SK-N-MC (cell line): Measurements from ENCODE around the gene NLRX1.

Source experiments
- DNase-seq: peaks from one replicate; pipeline ENCODE4 v3.0.0-alpha.2; 2011; ENCODE audit warnings: low read depth, low spot score
- H3K27ac ChIP-seq: fragments of 200-600 bp; sonication (generic); 2 replicates; pipeline ENCODE4 v1.5.1; 2016; ENCODE audit warnings: mixed run types
- H3K36me3 ChIP-seq: fragments of 200-600 bp; sonication (generic); 2 replicates; pipeline ENCODE4 v1.6.1; 2017; ENCODE audit warnings: antibody characterized with exemption, low read length, mixed read lengths; ENCODE audit not compliant: insufficient read depth
- H3K4me3 ChIP-seq: fragments of 200-600 bp; sonication (generic); 2 replicates; pipeline ENCODE4 v1.5.1; 2016
- H3K9ac ChIP-seq: fragments of 200-600 bp; sonication (generic); 2 replicates; pipeline ENCODE4 v1.8.0; 2017; ENCODE audit warnings: mixed run types, mixed read lengths; ENCODE audit not compliant: insufficient read length
- H3K9me3 ChIP-seq: fragments of 200-600 bp; sonication (generic); 2 replicates; pipeline ENCODE4 v1.6.1; 2017; ENCODE audit warnings: low read depth, mild to moderate bottlenecking, antibody characterized with exemption, low read length, moderate library complexity, mixed read lengths
- EZH2 ChIP-seq: fragments of 200-600 bp; sonication (generic); IDR thresholded peaks from one replicate; pipeline ENCODE4 v1.6.1; 2017; ENCODE audit warnings: antibody characterized with exemption
- FOXP2 ChIP-seq: optimal IDR thresholded peaks from 2 replicates; pipeline ENCODE3; 2011; ENCODE audit warnings: mild to moderate bottlenecking, moderate library complexity; ENCODE audit not compliant: insufficient read depth; ENCODE audit errors: extremely low read length, control extremely low read depth
- POLR2AphosphoS5 ChIP-seq: IDR thresholded peaks from 2 replicates; pipeline ENCODE4 v1.6.1; 2012; ENCODE audit warnings: mild to moderate bottlenecking, low read depth, low read length, borderline replicate concordance

The NLRX1 gene, protein sequence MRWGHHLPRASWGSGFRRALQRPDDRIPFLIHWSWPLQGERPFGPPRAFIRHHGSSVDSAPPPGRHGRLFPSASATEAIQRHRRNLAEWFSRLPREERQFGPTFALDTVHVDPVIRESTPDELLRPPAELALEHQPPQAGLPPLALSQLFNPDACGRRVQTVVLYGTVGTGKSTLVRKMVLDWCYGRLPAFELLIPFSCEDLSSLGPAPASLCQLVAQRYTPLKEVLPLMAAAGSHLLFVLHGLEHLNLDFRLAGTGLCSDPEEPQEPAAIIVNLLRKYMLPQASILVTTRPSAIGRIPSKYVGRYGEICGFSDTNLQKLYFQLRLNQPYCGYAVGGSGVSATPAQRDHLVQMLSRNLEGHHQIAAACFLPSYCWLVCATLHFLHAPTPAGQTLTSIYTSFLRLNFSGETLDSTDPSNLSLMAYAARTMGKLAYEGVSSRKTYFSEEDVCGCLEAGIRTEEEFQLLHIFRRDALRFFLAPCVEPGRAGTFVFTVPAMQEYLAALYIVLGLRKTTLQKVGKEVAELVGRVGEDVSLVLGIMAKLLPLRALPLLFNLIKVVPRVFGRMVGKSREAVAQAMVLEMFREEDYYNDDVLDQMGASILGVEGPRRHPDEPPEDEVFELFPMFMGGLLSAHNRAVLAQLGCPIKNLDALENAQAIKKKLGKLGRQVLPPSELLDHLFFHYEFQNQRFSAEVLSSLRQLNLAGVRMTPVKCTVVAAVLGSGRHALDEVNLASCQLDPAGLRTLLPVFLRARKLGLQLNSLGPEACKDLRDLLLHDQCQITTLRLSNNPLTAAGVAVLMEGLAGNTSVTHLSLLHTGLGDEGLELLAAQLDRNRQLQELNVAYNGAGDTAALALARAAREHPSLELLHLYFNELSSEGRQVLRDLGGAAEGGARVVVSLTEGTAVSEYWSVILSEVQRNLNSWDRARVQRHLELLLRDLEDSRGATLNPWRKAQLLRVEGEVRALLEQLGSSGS

GRCh38 chr11:119168471-119169281 lies at the start of gene NLRX1:
TSS of gene NLRX1 (plus strand) at chr11:119168725. CDS start at chr11:119171404, 2,679 bp downstream.
- Histone ChIP-seq H3K27ac (no peak within 1 kb of the TSS), H3K4me3 (no peak within 1 kb of the TSS), H3K9me3 (no peaks in the 10 kb centered on the region), H3K9ac (no peak within 1 kb of the TSS), H3K36me3 (no peaks in the 10 kb centered on the region)
- TF ChIP-seq POLR2AphosphoS5 (no peak), FOXP2 (no peak), EZH2 (no peak)
- no peak for DNase-seq

- no peak for DNase-seq
- Histone ChIP-seq H3K9ac (no peak overlapping the region), H3K36me3 (peaks cover 19% of the 10 kb centered on the region; the same call in 1 of the 2 replicates), H3K4me3 (no peak overlapping the region), H3K27ac (no peak overlapping the region), H3K9me3 (no peaks in the 10 kb centered on the region)
- TF ChIP-seq POLR2AphosphoS5, result no peak
- no peak for TF ChIP-seq EZH2
- TF ChIP-seq FOXP2, result no peak
Measured at GRCh38 chr11:119118946-119119345, 49.6 kb upstream of the NLRX1 start.

DNA sequence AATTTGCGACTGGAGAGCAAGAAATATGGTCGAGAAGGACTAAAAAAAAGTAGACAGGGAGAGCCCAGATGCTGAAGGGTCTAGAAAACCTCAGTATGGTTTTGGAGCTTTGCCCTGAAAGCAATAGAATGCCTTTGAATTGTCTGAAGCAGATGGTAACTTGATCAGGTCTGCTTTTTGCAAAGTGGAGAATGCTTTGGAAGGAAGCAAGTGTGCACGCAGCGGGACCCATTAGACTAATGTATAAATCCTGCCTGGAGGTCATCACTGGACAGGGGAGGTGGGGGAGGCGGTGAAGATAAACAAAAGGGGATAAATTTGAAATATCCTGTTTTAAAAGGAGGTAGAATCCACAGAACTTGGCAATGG lies 47.9 kb upstream of the NLRX1 start:
- DNase-seq, result no peak
- Histone ChIP-seq H3K4me3 (peak overlapping the region; percentile 78), H3K27ac (peak overlapping the region; percentile 66), H3K36me3 (peaks cover 18% of the 10 kb centered on the region; the same call in 1 of the 2 replicates), H3K9me3 (no peaks in the 10 kb centered on the region), H3K9ac (peak overlapping the region; percentile 77)
- TF ChIP-seq EZH2, result no peak
- TF ChIP-seq FOXP2, result no peak
- TF ChIP-seq POLR2AphosphoS5, result no peak

DNA sequence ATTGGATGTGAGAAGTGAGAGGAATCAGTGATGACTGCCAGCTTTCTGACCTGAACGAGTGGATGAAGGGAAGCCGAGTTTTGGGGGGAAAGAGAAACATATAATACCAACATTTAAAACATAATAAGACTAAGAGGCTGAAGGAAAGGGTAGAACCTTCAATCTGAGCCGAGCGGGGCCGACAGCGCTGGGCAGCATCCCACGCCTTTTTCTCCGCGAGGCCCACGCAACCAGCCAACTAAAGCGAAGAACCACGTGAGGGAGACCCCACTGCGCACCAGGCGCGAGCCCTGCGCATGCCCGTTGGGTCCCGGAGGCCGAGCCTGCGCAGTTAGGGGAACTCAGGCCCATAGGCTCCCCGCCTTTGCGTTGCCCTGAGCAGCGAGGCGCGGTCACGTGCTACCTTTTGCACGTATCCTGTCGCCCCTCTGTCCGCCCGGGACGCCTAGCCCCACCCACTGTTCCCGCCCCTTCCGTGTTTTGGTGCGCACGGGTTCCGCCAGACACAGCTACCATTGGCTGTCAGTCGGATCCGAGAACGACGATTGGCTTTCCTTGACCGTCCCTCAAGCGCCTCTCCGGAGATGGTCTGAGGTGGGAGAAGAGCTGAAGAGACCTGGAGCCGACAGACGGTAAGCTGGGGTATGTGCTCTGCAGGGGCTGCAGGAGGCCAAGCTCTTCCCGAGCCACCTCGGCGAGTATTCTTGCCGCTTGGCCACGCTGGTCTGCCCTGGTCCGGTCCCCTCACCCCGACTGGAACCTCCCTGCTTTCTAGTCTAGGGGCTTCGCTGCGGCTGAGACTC lies 47.3 kb upstream of the NLRX1 start, which contains the start of gene HINFP:
Gene HINFP (plus strand): TSS at position 573 of the 803 bp plus-strand sequence. CDS start 5,365 bp downstream, outside the sequence.
- TF ChIP-seq EZH2 (no peak), POLR2AphosphoS5 (peak; percentile 80), FOXP2 (peak; percentile 64)
- DNase-seq, result peak; percentile 89
- Histone ChIP-seq H3K9me3 (no peaks in the 10 kb centered on the region), H3K9ac (peak within 1 kb of the TSS; percentile 91), H3K27ac (peak within 1 kb of the TSS; percentile 66), H3K4me3 (peak within 1 kb of the TSS; percentile 89), H3K36me3 (peaks cover 14% of the 10 kb centered on the region; the same call in 1 of the 2 replicates)

GRCh38 chr11:119121811-119122124 lies 46.8 kb upstream of the NLRX1 start:
- Histone ChIP-seq H3K27ac (no peak overlapping the region), H3K4me3 (peak overlapping the region; percentile 89), H3K36me3 (peaks cover 14% of the 10 kb centered on the region; the same call in 1 of the 2 replicates), H3K9ac (peak overlapping the region; percentile 91), H3K9me3 (no peaks in the 10 kb centered on the region)
- no peak for TF ChIP-seq POLR2AphosphoS5
- no peak for TF ChIP-seq EZH2
- TF ChIP-seq FOXP2, result no peak
- no peak for DNase-seq

DNA sequence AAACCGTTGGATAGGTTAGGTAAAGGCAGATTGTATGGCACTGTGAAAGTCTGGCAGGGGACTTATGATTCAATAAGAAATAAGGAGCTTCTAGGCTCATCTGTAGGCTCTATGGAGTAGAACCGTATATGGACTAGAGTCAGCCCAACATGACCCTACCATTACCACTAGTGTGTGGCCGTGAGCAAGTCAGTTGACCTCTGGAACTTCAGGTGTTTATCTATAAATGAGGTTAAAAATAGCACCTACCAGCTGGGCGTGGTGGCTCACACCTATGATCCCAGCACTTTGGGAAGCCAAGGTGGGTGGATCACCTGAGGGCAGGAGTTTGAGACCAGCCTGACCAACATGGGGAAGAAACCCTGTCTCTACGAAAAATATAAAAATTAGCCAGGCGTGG lies 42.7 kb upstream of the NLRX1 start:
- no peak overlapping the region for H3K27ac ChIP-seq
- no peak overlapping the region for H3K9ac ChIP-seq
- TF ChIP-seq FOXP2 (no peak), EZH2 (no peak), POLR2AphosphoS5 (no peak)

More for the DNA sequence above, 42.7 kb upstream of the NLRX1 start:
- Histone ChIP-seq H3K4me3 (no peak overlapping the region), H3K36me3 (peaks cover 17% of the 10 kb centered on the region; the same call in 1 of the 2 replicates), H3K9me3 (no peaks in the 10 kb centered on the region)
- DNase-seq, result no peak
